GM19351 (cell line): Measurements from ENCODE around the gene RETNLB.

Experiments
- ATAC-seq: cut with Tn5 transposase; IDR thresholded peaks from one replicate; pipeline ENCODE4 v1.9.1; 2021; ENCODE audit warnings: mild to moderate bottlenecking, moderate library complexity; ENCODE audit not compliant: unreplicated experiment

Gene RETNLB, protein sequence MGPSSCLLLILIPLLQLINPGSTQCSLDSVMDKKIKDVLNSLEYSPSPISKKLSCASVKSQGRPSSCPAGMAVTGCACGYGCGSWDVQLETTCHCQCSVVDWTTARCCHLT

DNA sequence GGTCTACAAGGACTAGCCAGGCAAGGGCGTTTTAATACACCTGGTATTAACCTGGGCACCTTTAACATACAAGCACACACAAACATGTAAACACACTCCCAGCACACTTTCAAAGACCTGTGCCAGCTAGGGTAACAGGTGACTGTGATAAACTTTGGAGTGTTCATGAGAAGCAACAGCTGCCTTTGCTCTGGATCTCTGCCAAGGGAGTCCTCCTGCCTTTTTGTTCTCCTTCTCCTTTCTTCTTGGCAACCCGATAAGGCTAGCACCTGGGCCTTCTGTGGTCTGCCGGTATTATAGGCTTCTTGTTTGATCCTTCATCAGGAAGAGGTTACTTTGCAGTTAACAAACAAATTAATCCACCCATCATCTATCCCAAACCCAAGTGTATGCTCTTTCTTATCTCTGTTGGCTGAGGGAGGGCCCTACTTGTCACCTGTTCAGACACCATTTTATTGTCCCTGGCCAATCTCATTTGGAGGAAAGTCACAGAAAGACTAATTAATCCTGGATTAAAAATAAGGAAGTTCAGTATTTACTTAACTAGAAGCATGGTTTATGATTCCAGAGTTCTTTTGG, at the start of gene RETNLB:
TSS of gene RETNLB (minus strand) at position 7 of the 579 bp plus-strand sequence. CDS start 225 bp downstream, outside the sequence.
- no peak for ATAC-seq

DNA sequence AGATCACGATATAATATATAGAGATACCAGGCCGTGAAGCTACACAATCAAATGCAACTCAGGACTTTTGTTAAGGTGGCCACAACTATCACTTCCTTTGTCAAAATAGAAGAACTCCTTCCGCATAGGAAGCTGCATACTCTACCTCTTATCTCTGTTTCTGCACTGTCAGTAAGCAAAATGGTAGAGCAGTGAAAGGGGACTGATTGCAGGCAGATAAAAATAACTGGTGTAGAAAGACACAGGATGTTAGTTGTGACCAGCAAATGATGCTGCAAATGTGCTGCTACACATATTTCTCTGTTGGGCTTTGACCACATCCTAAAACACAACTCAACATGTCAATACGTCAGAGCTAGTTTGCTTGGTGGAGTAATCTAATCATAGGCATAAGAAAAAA, 49.1 kb upstream of the RETNLB start:
- peak; percentile 94 for ATAC-seq

GRCh38 chr3:108804966-108805365, 47.8 kb upstream of the RETNLB start:
- no peak for ATAC-seq

DNA sequence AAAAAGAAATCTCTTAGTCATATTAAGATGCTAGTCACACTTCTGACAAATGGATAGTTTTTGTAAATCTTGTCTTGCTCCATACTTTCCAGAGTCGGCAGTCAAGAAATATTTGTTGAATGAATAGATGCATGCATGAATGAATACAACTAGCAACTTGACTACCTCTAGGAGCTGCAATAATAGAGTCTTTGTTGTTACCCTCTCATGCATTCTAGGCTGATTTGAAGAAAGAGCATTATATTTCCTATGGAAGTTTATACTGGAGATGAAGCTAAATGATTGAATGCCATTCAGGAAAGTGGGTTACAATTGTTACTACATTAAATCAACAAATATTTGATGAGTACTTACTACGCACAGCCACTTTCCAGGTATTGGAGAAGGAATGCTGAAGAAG, 47.2 kb upstream of the RETNLB start:
- no peak for ATAC-seq

DNA sequence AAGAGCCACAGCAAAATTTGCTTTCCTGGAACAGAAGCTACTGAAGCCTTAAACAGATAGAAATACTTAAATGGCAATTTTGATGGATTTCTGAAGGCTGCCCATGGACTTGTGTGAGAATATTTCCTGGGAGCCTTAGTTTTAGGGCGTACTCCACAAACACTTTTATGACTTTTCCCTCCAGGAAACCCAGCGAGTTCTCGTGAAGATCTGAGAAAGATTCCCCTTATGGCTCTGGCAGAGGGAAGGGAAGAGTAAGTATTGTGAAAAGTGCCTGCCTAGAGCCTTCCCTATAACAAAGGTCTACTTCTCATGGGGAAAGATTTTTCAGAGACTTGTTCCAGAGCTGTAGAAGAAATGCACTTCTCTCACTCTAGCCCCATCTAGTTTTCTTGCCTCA, 34.3 kb upstream of the RETNLB start:
- no peak for ATAC-seq

GRCh38 chr3:108780235-108780634, 23.0 kb upstream of the RETNLB start:
- no peak for ATAC-seq

DNA sequence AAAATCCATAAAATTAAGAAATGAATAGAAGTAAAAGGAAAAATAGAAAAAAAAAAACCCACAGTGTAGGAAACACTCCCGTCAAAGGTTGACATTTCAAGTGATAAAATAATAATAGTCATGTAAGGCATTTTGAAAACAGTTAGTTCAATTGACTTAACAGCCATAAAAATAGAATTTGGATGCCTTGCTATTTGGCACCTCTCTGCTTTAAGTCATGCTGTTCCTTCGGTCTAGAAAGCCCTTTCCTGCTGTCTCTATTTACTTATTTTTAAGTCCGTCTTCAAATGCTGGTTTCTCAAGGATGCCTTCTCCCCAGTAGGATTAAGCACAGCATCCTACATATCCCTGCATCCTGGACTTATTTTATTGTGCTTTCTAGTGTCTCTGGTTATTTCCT, 22.3 kb upstream of the RETNLB start:
- ATAC-seq: no peak

- no peak for ATAC-seq
These were observed 18.4 kb upstream of the RETNLB start for GRCh38 chr3:108775649-108776048.

DNA sequence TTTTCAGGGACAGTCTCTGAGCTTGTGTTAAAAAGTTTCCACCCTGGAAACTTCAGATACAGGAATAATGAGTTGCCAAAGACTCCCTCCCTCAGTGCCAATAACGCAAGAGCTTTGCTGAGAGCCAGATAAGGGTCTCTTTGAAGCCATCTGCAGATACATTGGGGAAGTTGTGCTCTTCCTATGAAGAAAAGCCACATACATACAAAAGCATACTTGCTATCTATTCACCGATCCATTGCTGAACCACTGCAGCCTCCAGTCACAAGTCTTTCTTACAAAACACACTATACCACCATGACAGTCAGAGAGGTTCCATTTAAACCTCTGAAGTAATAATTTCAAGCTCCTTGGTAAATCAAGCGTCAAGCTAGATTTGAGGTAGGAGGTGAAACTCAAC, 10.0 kb upstream of the RETNLB start:
- ATAC-seq: no peak

DNA sequence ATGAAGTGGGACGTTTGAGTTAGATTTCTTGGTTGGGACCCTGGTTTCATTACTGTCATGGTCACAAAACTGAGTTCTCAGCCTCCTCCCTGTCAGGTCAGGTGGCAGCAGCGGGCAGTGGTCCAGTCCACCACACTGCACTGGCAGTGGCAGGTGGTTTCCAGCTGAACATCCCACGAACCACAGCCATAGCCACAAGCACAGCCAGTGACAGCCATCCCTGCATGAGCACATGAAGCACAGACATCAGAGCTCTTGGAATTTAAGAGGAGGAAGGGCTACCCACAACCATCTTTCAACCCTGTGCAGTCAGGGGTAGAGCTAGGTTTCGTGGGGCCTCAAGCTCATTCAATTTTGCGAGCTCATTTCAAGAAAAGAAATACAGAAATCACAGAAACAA, 1.5 kb downstream of the RETNLB start:
- ATAC-seq: peak; percentile 40

GRCh38 chr3:108744762-108745161, 12.4 kb downstream of the RETNLB start:
- ATAC-seq: no peak

- ATAC-seq: no peak
These were observed 14.3 kb downstream of the RETNLB start for GRCh38 chr3:108742929-108743328.

DNA sequence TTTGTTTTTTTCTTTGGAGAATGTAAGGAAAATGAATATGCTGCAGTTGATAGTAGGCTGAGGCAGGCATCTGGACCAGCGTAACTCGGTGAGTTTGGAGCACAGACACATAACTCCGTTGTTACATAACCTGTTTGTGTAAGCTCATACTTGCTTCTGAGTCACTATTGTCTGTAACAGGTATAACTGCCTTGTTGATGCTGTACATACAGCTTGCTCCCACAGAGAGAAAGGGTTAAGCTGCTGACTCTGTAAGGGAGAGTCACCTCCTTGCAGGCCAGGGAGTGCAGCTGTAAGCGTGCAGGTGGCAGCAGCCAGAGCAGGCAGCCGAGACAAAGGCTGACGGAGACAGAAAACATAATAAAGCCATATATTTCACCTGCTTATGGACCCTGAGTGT, 20.4 kb downstream of the RETNLB start:
- ATAC-seq: no peak

- ATAC-seq: no peak
These were observed 28.3 kb downstream of the RETNLB start for GRCh38 chr3:108728934-108729333.

GRCh38 chr3:108728105-108728504, 29.1 kb downstream of the RETNLB start:
- ATAC-seq: no peak

DNA sequence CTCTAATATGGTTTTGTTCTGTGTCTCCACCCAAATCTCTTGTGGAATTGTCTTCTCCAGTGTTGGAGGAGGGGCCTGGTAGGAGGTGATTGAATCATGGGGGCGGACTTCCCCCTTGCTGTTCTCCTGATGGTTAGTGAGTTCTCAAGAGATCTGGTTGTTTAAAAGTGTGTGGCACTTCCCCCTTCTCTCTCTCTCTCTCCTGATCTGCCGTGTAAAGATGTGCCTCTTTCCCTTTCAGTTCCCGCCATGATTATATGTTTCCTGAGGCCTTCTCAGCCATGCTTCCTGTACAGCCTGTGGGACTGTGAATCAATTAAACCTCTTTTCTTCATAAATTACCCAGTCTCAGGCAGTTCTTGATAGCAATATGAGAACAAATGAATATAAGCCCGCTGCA, 33.1 kb downstream of the RETNLB start:
- ATAC-seq: no peak

GRCh38 chr3:108722724-108723123, 34.5 kb downstream of the RETNLB start:
- no peak for ATAC-seq

- ATAC-seq: no peak
These were observed 37.9 kb downstream of the RETNLB start for GRCh38 chr3:108719178-108719806.

DNA sequence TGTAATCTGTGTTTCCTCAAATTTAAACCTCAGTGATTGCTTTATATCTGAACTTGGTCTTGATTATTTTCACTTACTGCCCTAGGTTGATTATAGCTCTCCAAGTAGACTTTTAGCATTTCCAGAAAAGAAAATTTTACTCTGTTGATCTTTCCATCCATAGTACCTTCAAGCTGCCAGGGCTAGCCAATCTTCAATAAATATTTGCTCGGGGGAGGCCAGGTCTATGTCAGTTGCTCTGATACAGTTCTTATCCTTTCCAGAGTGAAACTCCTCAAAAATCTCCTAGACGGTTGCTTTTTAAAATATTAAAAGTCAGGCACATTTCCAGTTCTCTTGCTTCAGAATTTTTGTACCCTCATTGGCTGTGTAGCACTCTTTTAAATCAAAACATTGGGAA, 38.8 kb downstream of the RETNLB start:
- no peak for ATAC-seq

GRCh38 chr3:108713816-108714215, 43.4 kb downstream of the RETNLB start:
- ATAC-seq: no peak

- ATAC-seq: no peak
These were observed 44.1 kb downstream of the RETNLB start for GRCh38 chr3:108713009-108713516.
